M059J (cell line): Measurements from ENCODE around the gene NRARP. TPM values are rescaled to one million over a fixed set of nuclear protein-coding genes. Genes with fewer than 3 reads are reported as not detected.
"Not testable (repeated sequence)": the region's sequence is repeated elsewhere in the genome, so short reads cannot be mapped to it uniquely, and the experiment has no call there.

Experiments
- DNase-seq: peaks from one replicate; pipeline ENCODE4 v3.0.0-alpha.2; 2012; ENCODE audit warnings: low read depth
- total RNA-seq: library from RNA; depleted of rRNA; stranded (reverse); fragments of >200 nt; shearing (Covaris generic); gene quantifications from 2 replicates; pipeline ENCODE4 v1.2.3, GENCODE V29; 2014; rRNA removed

Gene NRARP
- total RNA-seq, 1 experiment from 2014 or later: not detected

- DNase-seq: no peak
These were observed 39.2 kb downstream of the NRARP start for GRCh38 chr9:137262909-137263285.

DNA sequence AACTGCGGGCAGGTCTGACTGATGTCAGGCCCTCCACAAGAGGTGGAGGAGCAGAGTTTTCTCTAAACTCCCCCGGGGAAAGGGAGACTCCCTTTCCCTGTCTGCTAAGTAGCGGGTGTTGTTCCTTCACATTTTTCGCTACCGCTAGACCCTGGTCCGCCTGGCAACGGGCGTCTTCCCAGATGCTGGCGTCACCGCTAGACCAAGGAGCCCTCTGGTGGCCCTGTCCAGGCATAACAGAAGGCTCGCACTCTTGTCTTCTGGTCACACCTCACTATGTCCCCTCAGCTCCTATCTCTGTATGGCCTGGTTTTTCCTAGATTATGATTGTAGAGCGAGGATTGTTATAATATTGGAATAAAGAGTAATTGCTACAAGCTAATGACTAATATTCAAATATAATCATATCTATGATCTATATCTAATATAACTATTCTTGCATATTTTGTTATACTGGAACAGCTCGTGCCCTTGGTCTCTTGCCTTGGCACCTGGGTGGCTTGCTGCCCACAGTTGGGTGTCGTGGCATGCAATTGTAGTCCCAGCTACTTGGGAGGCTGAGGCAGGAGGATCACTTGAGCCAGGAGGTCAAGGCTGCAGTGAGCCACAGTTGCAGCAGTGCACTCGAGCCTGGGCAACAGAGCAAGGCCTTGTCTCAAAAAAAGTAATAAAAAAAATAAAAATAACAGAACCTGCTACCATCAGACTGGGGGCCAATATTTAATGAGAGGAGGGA is 39.7 kb downstream of the NRARP start:
- DNase-seq: not testable (repeated sequence)

DNA sequence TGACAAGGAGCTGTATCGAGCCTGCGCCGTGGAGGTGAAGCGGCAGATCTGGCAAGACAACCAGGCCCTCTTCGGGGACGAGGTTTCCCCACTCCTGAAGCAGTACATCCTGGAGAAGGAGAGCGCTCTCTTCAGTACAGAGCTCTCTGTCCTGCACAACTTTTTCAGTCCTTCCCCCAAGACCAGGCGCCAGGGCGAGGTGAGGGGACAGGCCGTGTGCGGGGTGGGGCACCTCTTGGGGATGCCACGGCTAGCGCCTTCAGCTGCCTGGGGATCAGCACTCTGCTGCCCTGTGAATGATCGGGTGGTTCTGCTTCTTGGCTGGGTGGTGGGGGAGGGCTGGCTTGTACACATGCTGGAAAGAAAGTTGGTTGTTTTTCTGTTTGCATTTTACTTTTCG is 45.2 kb downstream of the NRARP start:
- DNase-seq: no peak

GRCh38 chr9:137256362-137256761 is 45.7 kb downstream of the NRARP start:
- no peak for DNase-seq

DNA sequence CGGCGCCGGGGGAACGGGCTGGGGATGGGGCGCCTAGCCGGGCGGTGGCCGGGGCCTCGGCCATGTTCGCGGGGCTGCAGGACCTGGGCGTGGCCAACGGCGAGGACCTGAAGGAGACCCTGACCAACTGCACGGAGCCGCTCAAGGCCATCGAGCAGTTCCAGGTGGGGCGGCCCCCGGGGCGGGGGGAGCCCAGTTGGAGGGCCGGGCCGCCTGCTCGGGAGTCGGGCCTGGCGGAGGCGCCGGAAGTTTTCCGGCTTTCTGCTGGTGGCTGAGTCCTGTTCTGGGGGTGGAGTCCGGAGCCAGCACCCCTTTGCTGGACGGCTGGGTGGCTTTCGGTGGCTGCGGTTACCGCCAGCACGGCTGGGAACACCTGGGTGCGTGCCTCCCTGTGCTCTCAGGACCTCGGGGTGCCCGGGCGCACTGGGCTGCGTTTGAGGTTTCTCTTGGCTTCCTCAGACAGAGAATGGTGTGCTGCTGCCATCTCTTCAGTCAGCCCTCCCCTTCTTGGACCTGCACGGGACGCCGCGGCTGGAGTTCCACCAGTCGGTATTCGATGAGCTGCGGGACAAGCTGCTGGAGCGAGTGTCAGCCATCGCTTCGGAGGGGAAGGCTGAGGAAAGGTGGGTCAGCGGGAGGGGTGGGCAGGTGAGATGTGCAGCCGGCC is 46.5 kb downstream of the NRARP start:
- peak; percentile 42 for DNase-seq

DNA sequence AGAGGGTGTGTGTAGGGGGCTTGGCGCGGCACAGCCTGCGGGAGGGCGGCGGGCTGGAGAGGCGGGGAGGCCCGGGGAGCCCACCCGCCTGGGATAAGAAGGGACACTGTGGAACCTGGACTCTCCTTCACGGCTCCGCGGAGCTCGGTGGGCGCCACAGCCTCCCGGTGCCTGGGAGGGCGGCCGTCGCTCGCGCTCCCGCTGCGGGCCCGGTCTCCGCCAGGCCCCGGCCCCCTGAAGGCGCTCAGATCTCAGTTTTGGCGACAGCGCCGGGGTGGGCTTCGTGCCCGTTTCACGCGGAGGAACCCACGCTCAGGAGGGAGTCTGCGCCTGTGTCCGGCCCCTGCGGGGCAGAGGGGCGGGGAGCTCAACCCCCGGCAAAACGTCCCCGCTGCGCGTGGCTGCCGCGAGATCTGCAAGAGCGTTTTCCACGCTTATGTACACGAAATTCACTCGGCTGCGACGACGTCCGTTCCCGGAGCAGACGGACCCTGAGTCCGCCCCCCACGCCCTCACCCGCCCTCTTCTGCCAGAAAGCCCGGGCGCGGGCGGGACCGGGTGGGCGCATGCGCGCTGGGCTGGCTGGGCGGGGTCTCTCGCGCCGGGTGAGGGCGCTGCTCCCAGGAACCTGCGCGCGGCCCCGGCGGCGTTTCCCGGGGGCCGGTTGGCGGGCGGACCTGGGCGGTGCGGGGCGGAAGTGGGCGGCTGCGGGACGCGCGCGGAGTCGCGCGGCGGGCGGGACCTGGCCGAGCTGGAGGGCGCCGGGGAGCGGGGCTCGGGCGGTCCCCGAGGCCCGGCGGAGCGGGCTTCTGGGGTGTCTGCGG is 47.2 kb downstream of the NRARP start, which contains the start of gene NELFB:
TSS of gene NELFB (plus strand) at position 704 of the 824 bp plus-strand sequence.
- peak; percentile 83 for DNase-seq

DNA sequence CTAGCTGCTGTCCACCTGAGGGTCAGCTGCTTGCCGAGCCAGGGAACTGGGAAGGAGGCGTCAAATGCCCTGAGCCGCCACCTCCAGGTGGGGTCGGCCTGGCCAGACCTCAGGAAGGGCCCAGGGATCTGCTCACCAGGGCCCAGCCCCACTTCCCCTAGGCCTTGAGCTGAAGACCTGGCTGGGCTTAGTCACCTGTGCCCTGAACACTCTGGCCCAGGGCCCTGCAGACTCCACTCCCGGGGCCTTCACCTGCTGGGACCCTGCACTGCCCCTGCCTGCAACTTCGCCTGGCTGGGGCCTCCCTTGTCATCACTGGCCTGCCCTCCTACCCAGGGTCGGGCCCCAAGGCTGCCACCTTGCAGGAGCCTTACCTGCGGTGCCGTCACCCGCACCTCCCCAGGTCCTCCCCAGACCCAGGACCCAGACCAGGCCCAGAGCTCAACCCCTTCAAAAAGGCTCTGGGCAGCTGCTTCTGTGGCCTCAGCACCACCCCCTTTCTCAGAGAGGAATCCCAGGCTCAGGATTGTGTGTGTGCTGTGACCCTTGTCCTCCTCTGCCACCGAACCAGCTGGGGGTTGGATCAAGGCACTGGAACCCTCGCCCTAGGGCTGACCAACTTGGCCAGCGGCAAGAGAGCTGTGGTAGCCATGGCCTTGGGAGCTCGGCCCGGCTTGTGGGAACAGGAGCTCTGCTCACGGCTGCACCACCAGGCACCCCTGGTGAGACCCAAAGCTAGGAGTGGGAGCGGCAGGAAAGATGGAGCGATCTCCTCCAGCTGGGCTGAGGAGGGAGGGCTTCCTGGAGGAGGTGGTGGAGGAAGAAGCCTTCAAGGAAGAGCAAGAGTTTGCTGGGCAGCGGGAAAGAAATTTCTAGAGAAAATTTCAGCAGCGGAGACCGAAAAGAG is 48.1 kb downstream of the NRARP start:
- peak; percentile 26 for DNase-seq

GRCh38 chr9:137252555-137253506 is 49.2 kb downstream of the NRARP start:
- no peak for DNase-seq

GRCh38 chr9:137251490-137252268 is 50.4 kb downstream of the NRARP start:
- DNase-seq: no peak

DNA sequence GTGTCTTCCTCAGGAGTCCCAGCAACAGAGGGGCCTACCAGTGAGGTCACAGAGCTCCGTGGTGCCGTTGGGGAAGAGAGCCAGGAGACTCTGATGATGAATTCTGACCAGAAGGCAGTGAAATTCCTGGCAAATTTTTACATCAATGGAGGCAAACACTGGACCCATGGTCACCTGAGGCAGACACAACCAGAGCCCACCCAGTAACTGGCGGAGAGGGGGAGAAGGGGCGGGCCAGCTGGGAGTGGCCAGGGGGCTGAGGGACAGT is 50.9 kb downstream of the NRARP start, which contains the start of gene STPG3:
TSS of gene STPG3 (plus strand) at position 93 of the 268 bp plus-strand sequence. CDS start at position 94, 1 bp downstream.
- no peak for DNase-seq

DNA sequence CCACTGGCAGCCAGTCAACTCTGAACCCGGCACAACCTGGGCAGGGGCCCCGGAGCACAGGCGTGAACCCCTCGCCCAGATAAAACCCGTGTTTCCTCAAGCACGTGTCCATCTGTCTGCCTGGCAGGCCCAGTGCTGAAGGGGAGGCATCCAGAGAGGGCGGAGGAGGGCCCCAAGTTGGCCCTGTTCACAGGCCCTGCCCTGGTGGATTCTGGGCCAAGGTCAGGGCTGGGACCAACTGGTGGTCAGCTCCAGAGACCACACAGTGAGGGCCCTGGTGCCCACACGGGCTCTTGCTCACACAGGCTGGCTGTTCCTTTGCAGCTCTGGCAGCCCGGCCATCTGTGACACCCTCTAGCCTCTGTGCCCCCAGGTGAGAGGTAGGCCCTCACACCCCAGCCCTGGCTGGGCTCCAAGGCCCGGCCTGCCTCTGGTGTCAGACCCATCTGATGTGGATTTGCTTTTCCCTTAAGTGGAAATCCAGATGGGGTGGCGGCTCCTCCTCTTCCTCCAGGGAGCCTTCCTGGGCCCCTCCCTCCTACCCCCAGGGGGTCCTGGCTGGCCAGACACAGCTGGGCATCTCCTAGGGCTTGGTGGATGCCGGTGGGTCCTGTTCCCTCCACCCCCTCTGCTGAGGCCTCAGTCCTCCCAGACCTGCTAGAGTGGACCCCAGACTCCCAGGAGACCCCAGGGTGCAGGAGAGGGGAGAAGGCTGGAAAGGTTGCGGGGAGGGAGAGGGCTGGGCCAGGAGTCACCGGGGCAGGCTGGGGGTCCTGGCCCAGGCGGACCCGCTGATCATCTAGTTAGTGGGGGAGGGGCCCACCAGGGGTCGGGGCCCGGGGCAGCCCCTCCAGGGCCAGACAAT is 51.5 kb downstream of the NRARP start:
- DNase-seq: no peak

Other genes with a start within 250 kb of the NRARP start
- not detected in 2 replicates for gene ENTPD2, start 248.2 kb downstream of the NRARP start, total RNA-seq
- 11.8 and 28.5 TPM in 2 replicates for gene SAPCD2, start 231.7 kb downstream of the NRARP start, total RNA-seq
- gene UAP1L1, start 224.8 kb downstream of the NRARP start, total RNA-seq: 6.7 and 12.9 TPM in 2 replicates
- 86.8 and 145 TPM in 2 replicates for gene MAN1B1, start 215.3 kb downstream of the NRARP start, total RNA-seq
- gene DPP7, start 187.5 kb downstream of the NRARP start, total RNA-seq: 26.8 and 30.0 TPM in 2 replicates
- gene GRIN1, start 163.1 kb downstream of the NRARP start, total RNA-seq: not detected in 2 replicates
- not detected in 2 replicates for gene LRRC26, start 132.2 kb downstream of the NRARP start, total RNA-seq
- not detected in 2 replicates for gene TMEM210, start 130.2 kb downstream of the NRARP start, total RNA-seq
- gene ANAPC2, start 113.7 kb downstream of the NRARP start, total RNA-seq: 8.6 and 17.6 TPM in 2 replicates
- gene SSNA1, start 113.6 kb downstream of the NRARP start, total RNA-seq: 99.7 and 110 TPM in 2 replicates
- gene TPRN, start 101.5 kb downstream of the NRARP start, total RNA-seq: 4.5 and 8.5 TPM in 2 replicates
- gene TMEM203, start 96.6 kb downstream of the NRARP start, total RNA-seq: 68.2 and 68.9 TPM in 2 replicates
- gene NDOR1, start 96.6 kb downstream of the NRARP start, total RNA-seq: 14.9 and 17.6 TPM in 2 replicates
- 0.39 TPM in 1 of 2 replicates, not detected in the other for gene RNF208, start 80.0 kb downstream of the NRARP start, total RNA-seq
- 0.44 and 1.0 TPM in 2 replicates for gene CYSRT1, start 77.1 kb downstream of the NRARP start, total RNA-seq
- gene RNF224, start 74.8 kb downstream of the NRARP start, total RNA-seq: not detected in 2 replicates
- gene SLC34A3, start 71.4 kb downstream of the NRARP start, total RNA-seq: 0.10 TPM in 1 of 2 replicates, not detected in the other
- 273 and 381 TPM in 2 replicates for gene TUBB4B, start 61.0 kb downstream of the NRARP start, total RNA-seq
- not detected in 2 replicates for gene STPG3, start 51.0 kb downstream of the NRARP start, total RNA-seq
- 41.8 and 73.9 TPM in 2 replicates for gene NELFB, start 46.9 kb downstream of the NRARP start, total RNA-seq
- 1.7 TPM in 2 replicates for gene TOR4A, start 24.5 kb downstream of the NRARP start, total RNA-seq
- 1.6 and 2.7 TPM in 2 replicates for gene EXD3, start 120.9 kb upstream of the NRARP start, total RNA-seq
- gene NOXA1, start 121.1 kb upstream of the NRARP start, total RNA-seq: not detected in 2 replicates
- gene ENTPD8, start 139.1 kb upstream of the NRARP start, total RNA-seq: not detected in 2 replicates
- 11.8 and 24.0 TPM in 2 replicates for gene NSMF, start 157.1 kb upstream of the NRARP start, total RNA-seq
- gene PNPLA7, start 248.1 kb upstream of the NRARP start, total RNA-seq: 0.27 TPM in 1 of 2 replicates, not detected in the other
- 53.7 and 76.4 TPM in 2 replicates for gene MRPL41, start 249.6 kb upstream of the NRARP start, total RNA-seq